Measurements from ENCODE around the gene NDUFS6. TPM values are rescaled to one million over a fixed set of nuclear protein-coding genes. Genes with fewer than 3 reads are reported as not detected.
A peak's percentile ranks its signal among the peaks of the same experiment; 100 is the strongest.

NDUFS6 gene
- total RNA-seq: 22.5 and 25.7 TPM in 2 replicates

DNA sequence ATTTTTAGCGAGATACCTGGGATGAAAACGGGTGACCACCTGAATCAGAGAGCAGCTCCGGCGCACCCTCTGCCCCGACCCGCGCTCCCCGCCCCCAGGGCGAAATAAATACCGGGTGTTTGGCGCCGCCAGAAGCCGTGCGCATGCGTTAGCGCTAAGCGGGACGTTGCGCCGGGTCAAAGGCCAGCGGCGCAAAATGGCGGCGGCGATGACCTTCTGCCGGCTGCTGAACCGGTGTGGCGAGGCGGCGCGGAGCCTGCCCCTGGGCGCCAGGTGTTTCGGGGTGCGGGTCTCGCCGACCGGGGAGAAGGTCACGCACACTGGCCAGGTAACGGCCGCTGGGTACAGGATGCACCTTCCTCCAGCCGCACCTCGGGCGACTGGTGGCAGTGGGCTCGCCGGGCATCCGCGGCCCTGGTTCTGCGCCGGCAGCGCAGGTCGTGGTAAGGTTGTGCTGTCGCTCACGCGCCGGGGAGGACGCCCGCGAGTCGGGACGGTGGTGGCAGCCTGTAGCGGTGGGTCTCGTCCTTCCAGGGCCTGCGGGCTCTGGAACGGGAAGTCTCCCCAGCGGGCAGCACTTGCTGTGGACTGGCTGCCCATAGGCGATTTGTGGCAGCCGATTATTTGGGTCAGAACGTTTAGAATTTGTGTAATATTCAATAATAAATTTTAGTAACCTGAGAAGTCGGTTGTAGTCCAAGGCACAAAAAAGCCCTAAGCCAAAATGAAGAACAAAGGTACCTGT, at the start of gene NDUFS6:
TSS of gene NDUFS6 (plus strand) at position 186 of the 745 bp plus-strand sequence. CDS start at position 197, 11 bp downstream.
- ChIA-PET CTCF (interaction anchor here (1.9 kb wide), 1 partner anchor 29 kb away, joined by 5 read pairs; no protein-coding TSS in a partner anchor), POLR2A (interaction anchor here (1.0 to 2.0 kb wide), 2 partner anchors 9 to 147 kb away, joined by 3 to 8 read pairs; no protein-coding TSS in a partner anchor)
- ATAC-seq (ENCODE audit: low read depth) (peak; percentile 66), DNase-seq (peak; percentile 74)
- H3K27me3 Mint-ChIP-seq: no peaks in the 10 kb centered on the region
- H3K27ac Mint-ChIP-seq: peak within 1 kb of the TSS; percentile 97
- TF ChIP-seq, protein P1, sequence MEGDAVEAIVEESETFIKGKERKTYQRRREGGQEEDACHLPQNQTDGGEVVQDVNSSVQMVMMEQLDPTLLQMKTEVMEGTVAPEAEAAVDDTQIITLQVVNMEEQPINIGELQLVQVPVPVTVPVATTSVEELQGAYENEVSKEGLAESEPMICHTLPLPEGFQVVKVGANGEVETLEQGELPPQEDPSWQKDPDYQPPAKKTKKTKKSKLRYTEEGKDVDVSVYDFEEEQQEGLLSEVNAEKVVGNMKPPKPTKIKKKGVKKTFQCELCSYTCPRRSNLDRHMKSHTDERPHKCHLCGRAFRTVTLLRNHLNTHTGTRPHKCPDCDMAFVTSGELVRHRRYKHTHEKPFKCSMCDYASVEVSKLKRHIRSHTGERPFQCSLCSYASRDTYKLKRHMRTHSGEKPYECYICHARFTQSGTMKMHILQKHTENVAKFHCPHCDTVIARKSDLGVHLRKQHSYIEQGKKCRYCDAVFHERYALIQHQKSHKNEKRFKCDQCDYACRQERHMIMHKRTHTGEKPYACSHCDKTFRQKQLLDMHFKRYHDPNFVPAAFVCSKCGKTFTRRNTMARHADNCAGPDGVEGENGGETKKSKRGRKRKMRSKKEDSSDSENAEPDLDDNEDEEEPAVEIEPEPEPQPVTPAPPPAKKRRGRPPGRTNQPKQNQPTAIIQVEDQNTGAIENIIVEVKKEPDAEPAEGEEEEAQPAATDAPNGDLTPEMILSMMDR (IDR thresholded peaks at IDR 0.05): no peak
- H3K4me1 Mint-ChIP-seq: peaks cover 44% of the 10 kb centered on the region
- H3K4me3 Mint-ChIP-seq: peak within 1 kb of the TSS; percentile 98
- intact Hi-C loops (cut with micrococcal nuclease): loop anchor here (5.0 kb wide), 1 partner anchor 1259 kb away; no protein-coding TSS in a partner anchor
- no peaks in the 10 kb centered on the region for H3K9me3 Mint-ChIP-seq
- peaks cover 70% of the 10 kb centered on the region for H3K36me3 Mint-ChIP-seq (ENCODE audit: low read depth)

- intact Hi-C loops (cut with micrococcal nuclease): no loop called here
- ChIA-PET CTCF (no interaction called here), POLR2A (no interaction called here)
- TF ChIP-seq, protein P1 (IDR thresholded peaks at IDR 0.05): no peak
- H3K27me3 Mint-ChIP-seq: peaks cover 3% of the 10 kb centered on the region
- ATAC-seq (ENCODE audit: low read depth): no peak
- no peak overlapping the region for H3K4me3 Mint-ChIP-seq
- DNase-seq: no peak
- H3K36me3 Mint-ChIP-seq (ENCODE audit: low read depth): no peaks in the 10 kb centered on the region
- no peaks in the 10 kb centered on the region for H3K9me3 Mint-ChIP-seq
- no peak overlapping the region for H3K27ac Mint-ChIP-seq
- H3K4me1 Mint-ChIP-seq: no peaks in the 10 kb centered on the region
Measured at GRCh38 chr5:1751864-1752822, 49.1 kb upstream of the NDUFS6 start.

DNA sequence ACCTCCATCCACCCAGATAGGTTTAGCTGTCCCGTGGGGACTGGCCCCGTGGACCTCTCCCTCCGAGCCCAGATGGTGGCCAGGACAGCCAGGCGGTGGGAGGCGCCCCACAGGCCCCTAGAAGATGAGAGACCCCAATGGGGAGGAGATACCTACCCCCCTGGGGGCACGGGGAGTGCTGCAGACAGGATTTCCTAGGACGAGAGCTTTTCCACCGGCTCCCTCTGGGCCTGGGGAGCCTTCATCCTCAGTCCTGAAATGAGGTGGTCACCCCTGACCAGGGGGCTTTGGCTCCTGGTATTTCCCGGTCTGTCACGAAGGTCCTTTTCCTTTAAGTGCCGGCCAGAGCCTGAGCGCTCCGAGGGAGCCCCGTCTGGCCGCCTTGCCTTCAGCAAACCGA, 48.3 kb upstream of the NDUFS6 start:
- H3K36me3 Mint-ChIP-seq (ENCODE audit: low read depth): no peaks in the 10 kb centered on the region
- TF ChIP-seq, protein P1 (IDR thresholded peaks at IDR 0.05): no peak
- no peak for DNase-seq
- H3K27ac Mint-ChIP-seq: no peak overlapping the region
- ChIA-PET CTCF (no interaction called here), POLR2A (no interaction called here)
- H3K4me1 Mint-ChIP-seq: no peaks in the 10 kb centered on the region
- no peak for ATAC-seq (ENCODE audit: low read depth)
- intact Hi-C loops (cut with micrococcal nuclease): no loop called here
- H3K4me3 Mint-ChIP-seq: no peak overlapping the region
- H3K27me3 Mint-ChIP-seq: peaks cover 3% of the 10 kb centered on the region
- no peaks in the 10 kb centered on the region for H3K9me3 Mint-ChIP-seq

DNA sequence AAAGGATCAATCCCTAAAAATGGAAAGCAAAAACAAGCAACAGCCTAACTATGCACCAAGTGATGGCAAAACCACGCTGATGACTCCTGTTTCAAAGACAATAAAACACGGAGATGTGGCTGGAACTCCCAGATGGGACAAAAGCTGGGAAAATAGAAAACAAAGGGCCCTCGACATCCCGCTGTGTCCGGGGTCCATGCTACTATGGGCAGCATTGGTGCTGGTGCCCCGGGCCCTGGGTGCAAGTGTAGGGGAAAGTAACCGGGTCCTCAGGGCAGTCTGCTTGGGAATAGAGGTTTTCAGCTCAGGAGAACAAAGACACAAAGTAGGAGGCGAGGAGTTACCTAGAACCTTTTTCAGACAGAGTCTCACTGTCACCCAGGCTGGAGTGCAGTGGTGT, 47.7 kb upstream of the NDUFS6 start:
- TF ChIP-seq, protein P1 (IDR thresholded peaks at IDR 0.05): no peak
- no peak for DNase-seq
- Mint-ChIP-seq H3K27ac (no peak overlapping the region), H3K4me1 (no peaks in the 10 kb centered on the region), H3K9me3 (peaks cover 5% of the 10 kb centered on the region), H3K27me3 (peaks cover 3% of the 10 kb centered on the region), H3K36me3 (ENCODE audit: low read depth) (no peaks in the 10 kb centered on the region), H3K4me3 (no peak overlapping the region)
- ChIA-PET CTCF (no interaction called here), POLR2A (no interaction called here)
- no peak for ATAC-seq (ENCODE audit: low read depth)
- intact Hi-C loops (cut with micrococcal nuclease): no loop called here

All from activated B cell treated with CpG ODN at 0.5 μM for 24 hours (primary cell).